ENCODE measurements around the gene VPS51. TPM values are rescaled to one million over a fixed set of nuclear protein-coding genes. Genes with fewer than 3 reads are reported as not detected.

VPS51 gene
- total RNA-seq, result 100 to 1,000 TPM; 185 to 414 (median 237) TPM

GRCh38 chr11:65095974-65096806 is at the start of gene VPS51:
TSS of gene VPS51 (plus strand) at chr11:65096214. CDS start at chr11:65096251, 37 bp downstream.
- intact Hi-C loops (cut with DNase I), result loop anchor here (1.0 kb wide), 1 partner anchor 12 kb away; the partner anchor contains the start of genes CDCA5 and ZFPL1
- H3K9me3 ChIP-seq, result no peaks in the 10 kb centered on the region
- H3K27me3 ChIP-seq, result no peaks in the 10 kb centered on the region
- peak within 1 kb of the TSS; percentile 85 to 96 (median 90) for H3K27ac ChIP-seq (replicated peaks in 1 of 4)
- WGBS, result 0% methylated on average over 15 of the region's 52 CpGs
- peak; percentile 52 for TF ChIP-seq POLR2A (IDR thresholded peaks at IDR 0.05; ENCODE audit: low read depth)
- no peak for TF ChIP-seq EP300 (IDR thresholded peaks at IDR 0.05)
- peak; percentile 86 to 95 for TF ChIP-seq POLR2AphosphoS5 (IDR thresholded peaks at IDR 0.05)
- TF ChIP-seq CTCF (IDR thresholded peaks at IDR 0.05), result peak in 1 of 3 experiments; percentile 45
- DNase-seq (ENCODE audit: extremely low spot score), result peak; percentile 97
- H3K4me1 ChIP-seq, result peaks cover 20 to 31% (median 25%) of the 10 kb centered on the region in 4 donors
- peaks cover 0 to 27% (median 12%) of the 10 kb centered on the region in 4 donors for H3K36me3 ChIP-seq
- peak within 1 kb of the TSS; percentile 75 to 93 (median 88) for H3K4me3 ChIP-seq

- intact Hi-C loops (cut with DNase I), result loop anchor here (5.0 kb wide), 1 partner anchor 34 kb away; the partner anchor contains the start of genes CDCA5 and ZFPL1
- peaks cover 0 to 27% (median 17%) of the 10 kb centered on the region in 4 donors for H3K36me3 ChIP-seq
- peaks cover 19 to 43% (median 29%) of the 10 kb centered on the region in 4 donors for H3K4me1 ChIP-seq
- DNase-seq (ENCODE audit: extremely low spot score), result no peak
- peak overlapping the region; percentile 53 to 74 (median 64) for H3K27ac ChIP-seq (replicated peaks in 1 of 4)
- TF ChIP-seq CTCF (IDR thresholded peaks at IDR 0.05) (no peak), POLR2AphosphoS5 (IDR thresholded peaks at IDR 0.05) (peak in 1 of 2 donors; percentile 2), POLR2A (IDR thresholded peaks at IDR 0.05; ENCODE audit: low read depth) (no peak), EP300 (IDR thresholded peaks at IDR 0.05) (no peak)
- H3K4me3 ChIP-seq, result peak overlapping the region; percentile 59 to 68 (median 62)
- WGBS, result 28% methylated on average over 29 of the region's 56 CpGs
- H3K27me3 ChIP-seq, result peaks cover 0 to 3% (median 0%) of the 10 kb centered on the region in 4 donors
- H3K9me3 ChIP-seq, result no peaks in the 10 kb centered on the region
These were observed 48.2 kb upstream of the VPS51 start for GRCh38 chr11:65047581-65048422.

- TF ChIP-seq POLR2AphosphoS5 (IDR thresholded peaks at IDR 0.05), result no peak
- no peak for TF ChIP-seq CTCF (IDR thresholded peaks at IDR 0.05)
- TF ChIP-seq EP300 (IDR thresholded peaks at IDR 0.05), result no peak
- no peak for TF ChIP-seq POLR2A (IDR thresholded peaks at IDR 0.05; ENCODE audit: low read depth)
- Histone ChIP-seq H3K27me3 (peaks cover 0 to 11% (median 0%) of the 10 kb centered on the region in 4 donors), H3K4me1 (peaks cover 19 to 22% (median 19%) of the 10 kb centered on the region in 4 donors), H3K36me3 (no peaks in the 10 kb centered on the region), H3K27ac (replicated peaks in 1 of 4) (no peak overlapping the region), H3K4me3 (no peak overlapping the region), H3K9me3 (no peaks in the 10 kb centered on the region)
- 80% methylated on average over 8 of the region's 9 CpGs for WGBS
- DNase-seq (ENCODE audit: extremely low spot score), result no peak
- intact Hi-C loops (cut with DNase I), result no loop called here
These were observed 44.6 kb upstream of the VPS51 start for GRCh38 chr11:65051398-65051858.

GRCh38 chr11:65053827-65054508 is 42.0 kb upstream of the VPS51 start:
- H3K9me3 ChIP-seq, result no peaks in the 10 kb centered on the region
- WGBS, result 44% methylated on average over 8 of the region's 8 CpGs
- DNase-seq (ENCODE audit: extremely low spot score), result no peak
- H3K4me3 ChIP-seq, result no peak overlapping the region
- H3K4me1 ChIP-seq, result no peaks in the 10 kb centered on the region
- TF ChIP-seq POLR2AphosphoS5 (IDR thresholded peaks at IDR 0.05) (no peak), EP300 (IDR thresholded peaks at IDR 0.05) (no peak), CTCF (IDR thresholded peaks at IDR 0.05) (no peak), POLR2A (IDR thresholded peaks at IDR 0.05; ENCODE audit: low read depth) (no peak)
- H3K27ac ChIP-seq (replicated peaks in 1 of 4), result no peak overlapping the region
- H3K27me3 ChIP-seq, result peaks cover 0 to 11% (median 0%) of the 10 kb centered on the region in 4 donors
- no peaks in the 10 kb centered on the region for H3K36me3 ChIP-seq
- intact Hi-C loops (cut with DNase I), result no loop called here

All from esophagus muscularis mucosa (tissue), 4 donors.